Fibroblast of pulmonary artery (primary cell): ENCODE results near the gene FSIP1.

Source experiments
- DNase-seq: peaks from one replicate; pipeline ENCODE4 v3.0.0-alpha.2; 2010; ENCODE audit warnings: low read depth
- H3K4me3 ChIP-seq: replicated peaks from 2 replicates; pipeline ENCODE4 v1.5.1; 2011; ENCODE audit warnings: low read depth, mild to moderate bottlenecking, control low read depth, low read length, moderate library complexity
- TF ChIP-seq, protein P1 (sequence below): IDR thresholded peaks from 2 replicates; pipeline ENCODE4 v1.5.1; 2011; ENCODE audit warnings: mild to moderate bottlenecking, control low read depth, low read length, inconsistent platforms; ENCODE audit errors: missing control alignments

FSIP1 gene

GRCh38 chr15:39801641-39802309 is 19.1 kb upstream of the FSIP1 start:
- H3K4me3 ChIP-seq = no peak overlapping the region
- peak; percentile 39 for DNase-seq
- TF ChIP-seq, protein P1, sequence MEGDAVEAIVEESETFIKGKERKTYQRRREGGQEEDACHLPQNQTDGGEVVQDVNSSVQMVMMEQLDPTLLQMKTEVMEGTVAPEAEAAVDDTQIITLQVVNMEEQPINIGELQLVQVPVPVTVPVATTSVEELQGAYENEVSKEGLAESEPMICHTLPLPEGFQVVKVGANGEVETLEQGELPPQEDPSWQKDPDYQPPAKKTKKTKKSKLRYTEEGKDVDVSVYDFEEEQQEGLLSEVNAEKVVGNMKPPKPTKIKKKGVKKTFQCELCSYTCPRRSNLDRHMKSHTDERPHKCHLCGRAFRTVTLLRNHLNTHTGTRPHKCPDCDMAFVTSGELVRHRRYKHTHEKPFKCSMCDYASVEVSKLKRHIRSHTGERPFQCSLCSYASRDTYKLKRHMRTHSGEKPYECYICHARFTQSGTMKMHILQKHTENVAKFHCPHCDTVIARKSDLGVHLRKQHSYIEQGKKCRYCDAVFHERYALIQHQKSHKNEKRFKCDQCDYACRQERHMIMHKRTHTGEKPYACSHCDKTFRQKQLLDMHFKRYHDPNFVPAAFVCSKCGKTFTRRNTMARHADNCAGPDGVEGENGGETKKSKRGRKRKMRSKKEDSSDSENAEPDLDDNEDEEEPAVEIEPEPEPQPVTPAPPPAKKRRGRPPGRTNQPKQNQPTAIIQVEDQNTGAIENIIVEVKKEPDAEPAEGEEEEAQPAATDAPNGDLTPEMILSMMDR = peak; percentile 46

DNA sequence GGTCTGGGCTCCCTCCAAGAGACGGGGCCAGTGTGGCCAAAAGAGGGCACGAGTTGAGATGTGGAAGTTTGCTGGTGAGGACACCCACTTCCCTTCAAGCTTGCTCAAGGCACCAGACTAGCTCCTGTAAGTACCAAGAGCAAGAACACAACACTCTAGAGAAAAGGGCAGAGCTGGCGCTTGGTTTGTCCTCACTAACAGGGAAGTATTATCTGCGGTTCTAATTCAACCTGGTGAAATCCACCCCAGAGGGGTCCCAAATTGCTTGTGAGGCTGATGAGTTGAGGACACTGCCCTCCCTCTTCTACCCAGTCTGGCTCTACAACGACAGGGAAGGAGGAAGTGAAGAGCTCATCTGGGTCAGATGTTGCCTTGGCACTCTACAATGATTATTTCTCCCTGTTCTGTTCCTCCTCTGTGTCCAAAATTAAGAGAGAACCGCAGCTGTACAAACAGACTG is 16.9 kb upstream of the FSIP1 start:
- TF ChIP-seq, protein P1 = no peak
- no peak overlapping the region for H3K4me3 ChIP-seq
- DNase-seq = no peak

GRCh38 chr15:39798382-39798781 is 15.7 kb upstream of the FSIP1 start:
- TF ChIP-seq, protein P1 = no peak
- DNase-seq = no peak
- no peak overlapping the region for H3K4me3 ChIP-seq

DNA sequence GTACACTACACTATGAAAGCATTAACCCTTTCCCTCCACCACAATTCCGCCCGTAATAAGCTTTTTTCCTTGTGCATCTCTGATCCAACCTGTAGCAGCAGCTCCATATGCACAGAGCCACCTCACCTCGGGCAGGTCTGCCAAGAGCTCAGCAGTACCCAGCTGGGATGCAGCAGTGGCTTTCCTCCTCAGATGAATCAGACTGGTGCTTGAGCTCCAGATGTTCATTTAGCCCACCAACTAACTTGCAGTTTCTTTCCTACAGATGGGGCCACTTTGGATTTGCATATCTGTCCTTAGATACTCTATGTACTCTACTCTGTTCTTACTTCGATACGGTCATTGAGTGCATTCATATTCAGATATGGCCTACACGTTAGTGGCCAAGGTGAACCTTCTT is 14.8 kb upstream of the FSIP1 start:
- TF ChIP-seq, protein P1 = no peak
- DNase-seq = no peak
- no peak overlapping the region for H3K4me3 ChIP-seq

GRCh38 chr15:39796601-39797000 is 14.0 kb upstream of the FSIP1 start:
- DNase-seq = no peak
- TF ChIP-seq, protein P1 = no peak
- H3K4me3 ChIP-seq = no peak overlapping the region

- TF ChIP-seq, protein P1 = no peak
- no peak overlapping the region for H3K4me3 ChIP-seq
- DNase-seq = no peak
Measured at GRCh38 chr15:39795486-39795885, 12.8 kb upstream of the FSIP1 start.

DNA sequence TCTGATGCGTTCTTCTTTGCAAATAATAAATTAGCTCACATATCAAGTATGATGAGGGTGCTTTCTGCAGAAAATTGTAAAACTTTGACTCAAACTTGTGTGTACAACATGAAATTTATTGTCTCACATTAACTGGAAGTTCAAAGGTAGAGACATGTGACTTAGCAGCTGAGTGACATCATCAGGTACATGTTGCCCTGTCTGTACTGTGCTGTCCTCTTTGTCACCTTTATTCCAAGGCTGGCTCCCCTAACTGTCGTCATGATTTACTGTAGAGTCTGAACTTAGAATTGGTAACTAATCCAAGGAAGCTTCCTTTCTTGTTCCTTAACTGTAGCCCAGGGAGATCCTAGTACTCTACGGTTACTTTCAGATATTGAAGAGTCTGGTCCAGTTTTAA is 12.3 kb upstream of the FSIP1 start:
- no peak for DNase-seq
- TF ChIP-seq, protein P1 = no peak
- no peak overlapping the region for H3K4me3 ChIP-seq
